NCI-H1694 (cell line): ENCODE measurements around the gene CCDC134.

Source experiments
- DNase-seq: peaks from one replicate; lab custom pipeline; 2025; lab: John Stamatoyannopoulos, UW

CCDC134 gene

DNA sequence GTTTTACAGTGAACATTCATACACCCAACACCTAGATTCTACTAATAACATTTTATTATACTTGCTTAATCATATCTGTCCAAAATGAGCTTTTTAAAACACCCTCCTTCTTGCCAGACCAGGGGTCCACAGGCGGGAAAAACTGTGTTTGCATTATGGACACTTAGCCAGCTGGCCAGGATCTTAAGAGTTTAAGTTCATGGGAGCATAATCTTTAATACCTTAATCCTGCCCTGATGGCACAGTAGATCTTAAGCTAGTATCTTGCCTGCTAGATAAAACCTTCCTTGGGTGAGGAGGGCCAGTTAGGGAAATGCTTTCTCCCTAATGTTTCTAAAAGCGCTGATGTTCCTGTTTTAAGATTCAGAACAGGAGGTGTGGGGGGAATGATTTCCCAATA, 13.1 kb upstream of the CCDC134 start:
- DNase-seq, result no peak

DNA sequence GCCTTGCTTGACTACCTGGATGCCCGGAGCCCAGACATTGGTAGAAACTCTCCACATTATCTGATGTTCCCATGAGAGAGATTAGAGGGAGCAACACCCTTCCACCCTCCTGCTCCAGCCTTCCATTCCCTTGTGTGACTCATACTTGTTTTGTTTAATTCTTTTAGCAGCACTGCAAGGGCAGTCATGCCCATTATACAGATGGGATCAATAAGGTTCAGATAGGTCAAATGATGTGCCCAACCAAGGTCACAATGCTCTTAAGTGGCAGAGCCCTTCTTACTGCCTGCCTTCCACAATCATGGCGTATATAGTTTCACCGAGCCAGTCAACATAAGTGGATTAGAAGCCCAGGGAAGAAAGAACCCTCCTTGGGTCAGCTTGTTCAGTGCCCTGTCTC, 6.6 kb upstream of the CCDC134 start:
- no peak for DNase-seq

DNA sequence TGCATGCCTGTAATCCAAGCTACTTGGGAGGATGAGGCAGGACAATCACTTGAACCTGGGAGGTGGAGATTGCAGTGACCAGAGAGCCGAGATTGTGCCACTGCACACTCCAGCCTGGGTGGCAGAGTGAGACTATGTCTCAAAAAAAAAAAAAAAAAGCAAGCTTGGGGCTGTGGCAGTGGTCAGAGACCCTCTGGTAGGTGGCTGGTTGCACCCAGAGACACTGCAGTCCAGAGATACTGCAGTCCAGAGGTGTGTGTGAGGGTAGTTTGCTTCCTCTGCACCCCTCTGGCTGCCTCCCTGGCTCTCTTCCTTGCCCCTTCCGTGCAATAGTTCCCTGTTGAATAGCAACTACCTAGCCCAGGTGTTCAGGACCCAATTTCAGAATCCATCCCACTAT, 1.7 kb upstream of the CCDC134 start:
- no peak for DNase-seq

DNA sequence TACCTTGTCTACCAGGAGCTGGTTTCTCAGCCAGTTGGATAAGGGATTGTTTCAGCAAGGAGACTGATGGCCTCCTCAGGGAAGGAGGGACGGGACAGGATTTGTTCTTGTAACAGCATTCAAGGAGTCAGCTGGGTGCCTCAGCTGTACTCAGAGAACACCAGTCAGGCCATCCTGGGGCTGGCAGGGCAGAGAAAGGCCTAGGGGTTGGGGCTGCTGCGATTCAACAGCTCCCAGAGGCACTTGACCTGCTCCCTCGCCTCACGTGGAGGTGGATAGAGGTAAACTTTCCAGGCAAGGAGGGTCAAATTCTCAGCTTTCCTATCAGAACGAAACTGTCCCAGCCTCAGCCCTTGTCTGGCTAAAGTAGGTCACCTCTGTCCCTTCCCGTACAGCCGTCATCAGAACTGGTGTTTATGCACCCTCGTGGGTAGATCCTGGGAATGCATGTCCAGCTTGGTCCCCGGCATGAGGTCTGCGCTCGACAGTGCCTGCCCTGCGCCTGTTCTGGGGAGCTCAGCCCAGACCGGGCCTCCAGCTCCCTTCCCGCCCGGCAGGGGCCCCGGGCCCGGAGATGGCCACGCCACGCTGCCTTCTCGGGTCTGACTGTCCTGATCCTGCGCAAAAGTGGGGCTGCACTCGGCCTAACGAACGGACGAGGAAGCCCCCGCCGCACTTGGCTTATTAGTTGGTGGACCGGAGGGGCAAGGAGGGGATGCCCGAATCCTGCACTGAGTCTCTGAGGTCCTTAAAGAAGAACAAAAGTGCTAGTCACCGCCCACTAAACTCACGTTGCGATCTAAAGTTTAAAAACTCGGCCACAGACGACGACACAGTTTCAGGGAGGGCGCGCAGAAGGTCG, 762 bp upstream of the CCDC134 start:
- DNase-seq, result no peak

DNA sequence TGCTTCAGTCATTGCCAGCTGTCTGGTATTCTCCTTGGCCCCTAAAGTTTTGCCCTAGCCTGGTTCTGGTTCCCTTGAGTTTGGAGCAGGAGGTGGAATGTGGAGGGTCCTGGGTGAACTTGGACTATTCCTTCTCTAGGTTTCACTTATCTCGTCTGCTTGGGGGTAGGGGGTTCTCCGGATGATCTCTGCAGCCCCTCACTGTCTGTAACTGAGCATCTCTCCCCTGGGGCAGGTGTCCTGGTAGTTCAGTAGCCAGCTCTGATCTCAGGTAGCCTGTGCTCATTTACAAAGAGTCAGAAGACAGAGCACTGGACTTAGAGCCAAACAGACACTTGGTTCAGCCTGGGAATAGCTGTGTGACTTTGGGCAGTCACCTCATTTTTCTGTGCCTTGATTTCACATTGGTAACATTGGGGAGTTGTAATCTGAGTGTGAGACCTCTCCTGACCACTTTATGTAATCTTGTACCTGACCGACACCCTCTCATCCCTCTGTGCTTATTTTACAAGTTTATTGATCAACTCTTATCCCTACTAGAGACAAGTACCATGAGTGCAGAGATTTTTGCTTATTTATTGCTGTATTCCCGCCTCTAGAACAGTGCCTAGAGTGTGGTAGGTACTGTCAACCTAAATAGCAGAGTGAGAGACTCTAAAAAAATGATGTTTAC, 804 bp downstream of the CCDC134 start:
- DNase-seq, result no peak

GRCh38 chr22:41801886-41802285, 1.4 kb downstream of the CCDC134 start:
- no peak for DNase-seq

DNA sequence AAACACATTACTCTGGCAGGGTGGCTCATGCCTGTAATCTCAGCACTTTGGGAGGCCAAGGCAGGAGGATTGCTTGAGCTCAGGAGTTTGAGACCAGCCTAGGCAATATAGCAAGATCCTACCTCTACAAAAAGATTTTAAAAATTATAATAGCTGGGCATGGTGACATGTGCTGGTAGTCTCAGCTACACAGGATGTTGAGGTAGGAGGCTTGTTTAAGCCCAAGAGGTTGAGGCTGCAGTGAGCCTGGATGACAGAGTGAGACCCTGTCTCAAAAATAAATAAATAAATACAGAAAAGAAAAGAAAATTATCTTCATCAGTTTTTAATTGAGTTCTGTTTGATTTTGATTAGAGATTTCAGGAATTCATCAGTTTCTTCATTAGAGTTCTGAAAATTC, 5.2 kb downstream of the CCDC134 start:
- no peak for DNase-seq

DNA sequence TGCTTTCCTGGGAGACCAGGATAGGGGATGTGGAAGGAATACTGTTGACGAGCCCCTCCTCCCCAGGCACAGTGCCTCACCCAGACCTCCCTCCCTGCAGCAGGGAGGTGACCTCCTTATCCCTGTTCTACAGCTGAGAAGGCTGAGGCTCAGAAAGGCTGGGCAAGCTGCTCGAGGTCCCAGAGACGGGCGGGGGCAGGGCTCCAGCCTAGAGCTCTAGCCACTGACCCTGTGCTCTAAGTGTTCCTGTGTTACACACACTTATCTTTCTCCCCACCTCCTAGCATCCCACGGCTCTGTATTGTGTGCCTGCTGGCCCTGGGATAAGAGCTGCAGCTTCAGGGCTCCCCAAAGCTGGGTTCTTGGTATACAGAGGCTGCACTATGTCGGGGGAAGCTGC, 7.9 kb downstream of the CCDC134 start:
- DNase-seq, result no peak

GRCh38 chr22:41810022-41810421, 9.5 kb downstream of the CCDC134 start:
- no peak for DNase-seq

- no peak for DNase-seq
These were observed 12.5 kb downstream of the CCDC134 start for GRCh38 chr22:41812805-41813545.

GRCh38 chr22:41813726-41814410, 13.4 kb downstream of the CCDC134 start:
- no peak for DNase-seq

- DNase-seq, result no peak
These were observed 15.2 kb downstream of the CCDC134 start for GRCh38 chr22:41815716-41816115.

- DNase-seq, result no peak
These were observed 15.8 kb downstream of the CCDC134 start for GRCh38 chr22:41816241-41816640.

DNA sequence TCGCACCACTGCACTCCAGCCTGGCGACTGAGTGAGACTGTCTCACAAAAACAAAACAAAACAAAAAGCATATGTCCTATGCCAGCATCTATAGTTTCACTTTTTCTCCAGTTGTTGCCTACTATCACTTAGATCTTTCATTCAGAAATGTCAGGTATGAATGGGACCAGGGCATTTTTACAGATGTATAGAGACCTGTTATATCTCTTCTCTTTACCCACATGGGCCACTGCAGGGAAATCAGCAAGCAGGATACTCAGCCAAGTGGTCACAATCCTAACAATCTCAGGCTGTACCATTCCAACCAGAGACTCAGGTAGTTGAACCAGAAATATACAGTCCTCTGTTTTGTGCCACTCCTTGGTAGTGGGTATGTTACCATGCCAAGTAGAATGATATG, 16.4 kb downstream of the CCDC134 start:
- no peak for DNase-seq

DNA sequence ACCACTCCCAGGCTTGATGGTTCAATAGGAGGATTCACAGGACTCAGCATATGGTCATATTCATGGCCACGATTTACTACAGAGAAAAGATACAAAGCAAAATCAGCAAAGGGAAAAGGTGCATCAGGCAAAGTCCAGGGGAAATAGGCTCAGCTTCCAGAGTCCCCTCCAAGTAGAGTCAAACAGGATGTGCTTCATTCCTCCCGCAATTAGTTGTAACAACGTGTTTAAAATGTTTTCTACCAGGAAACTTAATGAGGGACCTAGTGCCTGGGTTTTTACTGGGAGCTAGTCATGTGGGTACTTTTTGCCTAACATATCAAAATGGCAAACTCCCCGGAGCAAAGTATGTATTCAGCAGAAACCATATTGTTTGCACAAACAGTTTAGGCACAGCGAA, 17.5 kb downstream of the CCDC134 start:
- DNase-seq, result no peak

- no peak for DNase-seq
These were observed 18.1 kb downstream of the CCDC134 start for GRCh38 chr22:41818596-41818995.

GRCh38 chr22:41819257-41819656, 18.8 kb downstream of the CCDC134 start:
- DNase-seq, result no peak

GRCh38 chr22:41820447-41820846, 20.0 kb downstream of the CCDC134 start:
- no peak for DNase-seq

DNA sequence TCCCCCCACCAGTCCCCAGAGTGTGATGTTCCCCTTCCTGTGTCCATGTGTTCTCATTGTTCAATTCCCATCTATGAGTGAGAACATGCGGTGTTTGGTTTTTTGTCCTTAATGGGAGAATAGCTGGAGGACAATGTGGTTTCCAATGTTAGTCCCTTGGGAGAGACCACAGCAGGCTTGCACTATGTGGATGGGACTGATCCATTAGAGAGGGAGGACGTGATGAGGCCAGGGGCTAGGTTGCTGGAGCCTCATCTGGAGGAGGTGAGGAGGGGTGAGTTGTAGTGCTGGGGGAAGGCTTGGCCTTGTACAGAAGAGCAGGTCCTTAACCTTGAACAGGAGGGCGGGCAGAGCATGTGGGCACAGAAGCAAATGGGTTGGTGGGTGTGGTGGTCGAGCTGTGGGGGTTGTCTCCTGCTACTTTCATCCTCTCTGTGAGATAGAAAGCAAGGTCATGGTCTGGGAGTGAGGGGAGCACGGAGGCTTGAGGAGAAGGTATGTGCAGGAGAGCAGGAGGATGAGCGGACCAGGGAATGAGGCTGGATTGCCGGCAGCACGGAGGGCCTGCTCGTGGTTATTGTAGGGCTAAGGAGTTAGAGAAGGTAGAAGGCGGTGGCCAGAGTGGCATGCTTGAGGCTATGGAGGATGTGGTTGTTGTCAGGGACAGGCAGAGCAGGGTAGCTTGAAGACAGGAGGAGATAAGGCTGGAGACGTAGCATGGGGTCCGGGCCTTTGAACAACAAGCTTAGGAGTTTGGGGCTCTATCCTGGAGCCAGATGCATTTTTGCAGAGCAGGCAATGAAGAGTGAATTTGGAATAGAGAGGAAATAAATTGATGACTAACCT, 21.2 kb downstream of the CCDC134 start:
- no peak for DNase-seq

- DNase-seq, result peak; percentile 57
These were observed 22.0 kb downstream of the CCDC134 start for GRCh38 chr22:41822317-41823057.

GRCh38 chr22:41823797-41824196, 23.3 kb downstream of the CCDC134 start:
- DNase-seq, result no peak
